Stimulated activated CD8-positive, alpha-beta memory T cell treated with anti-CD3 and anti-CD28 coated beads, Interleukin-15, amount 100 ng/mL, for 1 hour (primary cell): ENCODE data around the gene PCID2.

Experiments
- DNase-seq: peaks from one replicate; pipeline ENCODE4 v3.0.0-alpha.2; 2020; ENCODE audit warnings: low read depth

PCID2 gene

DNA sequence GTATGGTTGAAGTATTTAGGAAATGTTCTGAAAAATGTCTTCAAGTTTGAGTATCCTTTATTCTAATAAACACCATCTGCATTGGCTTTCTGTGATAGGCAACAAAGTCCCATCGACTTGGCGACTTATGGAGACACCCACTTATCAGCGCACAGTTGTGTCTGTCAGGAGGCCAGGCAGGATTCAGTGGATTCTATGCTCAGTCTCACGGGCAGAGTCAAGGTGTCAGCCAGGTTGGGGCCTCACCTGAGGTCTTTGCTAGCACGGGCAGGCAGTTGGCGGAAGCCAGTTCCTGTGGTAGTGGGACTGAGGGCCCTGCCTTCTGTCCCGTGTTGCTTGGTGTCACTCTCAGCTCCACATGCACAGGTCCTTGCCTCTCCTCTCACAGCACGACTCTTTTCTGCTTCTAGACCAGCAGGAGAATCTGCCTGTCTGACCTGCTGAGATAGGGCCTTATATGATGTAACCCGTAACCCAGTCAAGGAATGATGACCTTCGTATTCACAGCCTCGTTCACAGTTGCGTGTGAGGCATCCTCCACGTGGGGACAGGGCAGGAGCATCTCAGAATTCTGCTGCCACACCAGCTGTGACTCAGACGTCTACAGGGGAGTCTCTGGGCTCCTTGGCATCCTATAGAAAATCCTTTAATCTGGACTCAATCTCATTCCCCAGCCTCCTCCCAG, 10.9 kb upstream of the PCID2 start:
- no peak for DNase-seq

DNA sequence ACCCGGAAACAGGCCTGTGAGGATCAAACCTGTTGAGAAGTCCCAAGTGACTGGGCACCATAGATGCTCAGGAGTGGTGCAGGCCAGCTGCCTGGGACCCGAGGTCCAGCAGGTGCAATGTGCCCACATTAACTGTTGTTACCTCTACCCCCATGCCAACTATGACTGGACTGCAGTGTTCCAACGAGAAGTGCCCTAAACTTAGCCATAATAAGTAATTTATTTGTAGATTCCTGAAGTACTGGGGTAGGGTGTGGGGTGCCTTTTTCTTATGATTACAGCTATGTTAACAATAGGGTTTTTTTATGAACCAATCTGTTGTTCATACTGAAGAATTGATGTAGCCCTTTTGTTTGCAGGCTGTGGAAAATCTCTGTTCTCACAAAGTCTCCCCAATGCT, 10.1 kb upstream of the PCID2 start:
- DNase-seq, result no peak

DNA sequence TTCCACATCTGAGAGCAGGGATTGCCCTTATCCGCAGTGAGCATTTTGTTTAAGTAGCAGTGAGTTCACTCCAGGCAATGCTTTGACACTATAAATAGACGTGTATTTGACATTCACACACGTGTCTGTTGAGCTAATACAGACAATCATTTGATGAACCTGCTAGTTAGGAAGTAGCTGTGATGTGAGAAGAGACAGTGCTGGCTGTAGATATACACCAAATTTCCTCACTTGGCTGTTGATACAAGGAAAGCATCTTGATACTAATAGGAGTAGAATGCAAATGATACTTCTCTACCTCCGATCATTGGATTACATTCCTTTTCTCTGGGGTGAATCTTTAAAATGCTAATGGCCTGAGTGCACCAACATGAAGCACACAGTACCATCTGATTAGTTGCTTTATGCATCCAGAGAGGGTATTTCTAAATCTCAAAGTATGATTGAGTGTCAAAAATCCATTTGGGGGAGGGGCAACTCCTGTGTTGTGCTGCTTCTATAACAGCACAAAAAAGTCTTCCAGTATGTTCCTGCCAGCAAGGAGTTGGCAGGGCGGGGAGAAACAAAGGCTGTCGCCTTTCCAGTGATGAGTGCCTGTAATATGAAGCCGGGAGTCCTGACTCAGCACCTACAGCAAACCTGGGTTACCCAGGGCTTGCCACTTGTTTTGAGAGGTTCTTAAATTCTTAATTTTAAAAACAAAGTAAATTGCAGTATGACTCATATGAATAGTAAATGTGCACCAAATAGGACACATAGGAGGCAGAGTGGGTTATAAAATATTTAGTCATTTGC, 8.0 kb upstream of the PCID2 start:
- no peak for DNase-seq

DNA sequence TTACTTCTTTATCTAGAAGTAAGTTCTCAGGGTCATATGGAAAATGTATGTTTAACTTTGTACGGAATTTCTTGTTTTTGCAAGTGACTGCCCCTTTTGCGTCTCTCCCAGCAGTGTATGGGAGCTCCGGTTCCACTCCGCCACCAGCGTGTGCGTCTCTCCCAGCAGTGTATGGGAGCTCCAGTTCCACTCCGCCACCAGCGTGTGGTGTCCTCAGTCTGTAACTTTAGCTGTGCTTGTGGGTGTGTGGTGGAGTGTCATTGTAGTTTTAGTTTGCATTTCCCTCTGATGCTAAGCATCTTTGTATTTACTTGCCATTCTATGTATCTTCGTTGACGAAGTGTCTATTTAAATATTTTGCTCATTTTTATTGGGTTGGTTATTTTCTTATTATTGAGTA, 3.3 kb upstream of the PCID2 start:
- DNase-seq, result no peak

DNA sequence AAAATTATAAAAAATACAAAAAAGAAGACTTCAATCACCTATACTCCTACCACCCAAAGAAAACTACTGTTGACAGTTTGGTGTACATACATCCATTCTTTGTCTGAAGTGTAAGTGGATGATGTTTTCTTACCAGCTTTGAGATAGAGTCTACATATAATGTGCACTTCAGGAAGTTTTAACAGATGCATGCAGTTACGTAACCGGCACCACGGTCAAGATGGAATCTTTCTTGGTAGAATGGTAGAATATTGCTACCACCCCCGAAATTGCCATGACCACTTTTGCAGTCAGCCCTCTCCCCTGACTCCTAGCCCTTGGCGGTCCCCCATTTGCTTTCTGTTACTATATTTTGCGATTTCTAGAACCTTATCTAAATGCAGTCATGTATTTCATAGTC, 2.4 kb upstream of the PCID2 start:
- DNase-seq, result no peak

DNA sequence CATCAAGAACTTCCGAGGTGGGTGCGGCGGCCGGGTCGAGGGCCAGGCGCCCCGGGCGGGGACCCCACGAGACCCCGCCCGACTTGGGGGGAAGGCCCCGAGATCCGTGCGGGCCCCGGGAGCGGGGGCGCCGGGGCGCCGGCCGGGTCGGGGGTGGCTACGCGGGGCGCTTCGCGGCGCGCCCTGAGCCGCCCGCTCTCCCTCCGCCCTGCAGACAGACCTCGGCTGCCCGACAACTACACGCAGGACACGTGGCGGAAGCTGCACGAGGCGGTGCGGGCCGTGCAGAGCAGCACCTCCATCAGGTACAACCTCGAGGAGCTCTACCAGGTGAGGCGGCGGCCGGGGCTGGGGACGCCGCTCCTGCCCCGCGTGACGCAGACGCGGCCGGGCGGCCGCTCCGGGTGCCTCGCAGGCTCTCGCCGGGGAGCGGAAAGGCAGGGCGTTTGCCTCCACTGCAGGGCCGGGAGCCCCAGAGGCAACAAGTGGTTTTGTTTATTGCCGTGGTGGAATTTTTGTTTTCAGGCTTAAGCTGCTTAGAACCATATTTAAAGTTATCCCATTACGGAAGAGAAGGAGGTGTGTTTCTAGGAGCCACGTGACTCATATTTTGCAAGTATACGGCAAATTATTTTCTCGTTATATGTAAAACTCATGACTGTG, 1.4 kb upstream of the PCID2 start:
- DNase-seq, result no peak

DNA sequence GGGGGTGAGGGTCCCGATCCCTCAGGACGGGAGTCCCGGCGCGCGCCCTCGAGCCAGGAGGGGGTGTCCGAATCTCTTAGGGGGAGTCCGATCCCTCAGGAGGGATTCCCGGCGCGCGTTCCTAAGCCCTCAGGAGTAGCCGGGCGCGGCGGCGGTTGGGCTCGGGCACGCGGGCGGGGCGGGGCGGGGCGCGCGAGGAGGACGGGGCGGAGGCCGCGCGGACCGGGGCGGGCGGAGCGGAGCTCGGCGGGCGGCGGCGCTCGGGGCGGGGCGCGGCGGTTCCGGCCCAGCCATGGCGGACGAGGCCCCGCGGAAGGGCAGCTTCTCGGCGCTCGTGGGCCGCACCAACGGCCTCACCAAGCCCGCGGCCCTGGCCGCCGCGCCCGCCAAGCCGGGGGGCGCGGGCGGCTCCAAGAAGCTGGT, 878 bp upstream of the PCID2 start, which contains the start of gene CUL4A:
Gene CUL4A (plus strand): TSS at position 278 of the 423 bp plus-strand sequence. CDS start 15 bp downstream, at position 293.
- peak; percentile 39 for DNase-seq

DNA sequence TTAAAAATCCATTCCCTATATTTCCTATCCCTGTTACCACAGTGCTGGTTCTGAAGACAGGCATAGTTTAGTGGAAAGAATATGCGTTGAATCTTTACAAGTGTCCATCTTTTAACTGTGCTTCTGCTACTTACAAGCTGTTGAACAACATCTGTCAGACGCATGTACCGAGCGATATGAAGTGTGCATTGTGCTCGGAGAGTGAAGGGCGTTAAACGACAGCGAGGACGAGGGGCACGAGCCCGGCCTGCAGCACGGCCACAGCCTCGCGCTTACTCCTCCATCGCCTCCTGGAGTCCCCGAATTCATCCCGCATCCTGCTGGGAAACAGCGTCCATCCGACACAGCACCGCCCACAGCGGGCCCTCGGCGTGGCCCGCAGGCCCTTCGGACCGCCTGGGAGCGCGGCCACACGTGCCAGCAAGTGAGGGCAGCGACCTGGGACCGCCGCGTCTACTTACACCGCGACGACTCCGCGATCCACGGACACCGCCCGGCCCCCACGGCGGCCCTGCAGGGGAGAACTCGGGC, 514 bp downstream of the PCID2 start:
- no peak for DNase-seq

DNA sequence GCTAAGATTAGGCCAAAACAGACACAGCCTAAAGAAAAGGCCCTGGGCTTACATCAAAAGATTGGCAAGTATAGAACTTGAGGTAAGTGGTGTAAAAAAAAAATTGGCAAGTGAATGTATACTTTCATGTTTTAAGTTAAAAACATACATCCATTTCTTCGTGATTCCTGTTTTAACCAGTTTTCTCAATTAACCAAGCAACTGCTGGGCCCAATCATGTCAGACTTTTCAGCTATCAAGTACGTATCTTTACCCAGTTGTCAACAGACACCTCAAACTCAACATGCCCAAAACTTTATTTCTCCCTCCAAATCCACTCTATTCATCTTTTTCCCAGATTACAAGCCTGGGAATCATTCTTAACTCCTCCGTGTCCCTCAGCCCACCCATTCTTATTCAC, 1.0 kb downstream of the PCID2 start:
- no peak for DNase-seq

DNA sequence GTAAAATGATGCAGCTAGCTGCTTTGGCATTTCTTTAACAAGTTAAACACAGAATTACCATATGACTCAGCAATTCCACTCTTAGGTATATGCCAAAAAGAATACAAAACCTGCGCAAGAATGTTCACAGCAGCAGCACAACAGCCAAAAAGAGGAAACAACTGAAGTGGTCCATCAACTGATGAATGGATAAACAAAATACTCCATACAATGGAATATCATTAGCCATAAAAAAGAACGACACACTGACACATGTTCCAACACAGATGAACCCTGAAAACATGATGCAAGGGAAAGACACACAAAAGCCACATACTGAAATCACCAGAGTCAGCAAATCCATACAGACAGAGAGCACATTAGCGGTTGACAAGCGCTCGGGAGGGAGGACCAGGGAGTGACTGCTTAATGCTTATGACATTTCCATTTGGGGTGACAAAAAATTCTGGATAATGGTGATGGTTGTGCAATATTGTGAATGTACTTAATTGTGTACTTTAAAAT, 3.0 kb downstream of the PCID2 start:
- no peak for DNase-seq

DNA sequence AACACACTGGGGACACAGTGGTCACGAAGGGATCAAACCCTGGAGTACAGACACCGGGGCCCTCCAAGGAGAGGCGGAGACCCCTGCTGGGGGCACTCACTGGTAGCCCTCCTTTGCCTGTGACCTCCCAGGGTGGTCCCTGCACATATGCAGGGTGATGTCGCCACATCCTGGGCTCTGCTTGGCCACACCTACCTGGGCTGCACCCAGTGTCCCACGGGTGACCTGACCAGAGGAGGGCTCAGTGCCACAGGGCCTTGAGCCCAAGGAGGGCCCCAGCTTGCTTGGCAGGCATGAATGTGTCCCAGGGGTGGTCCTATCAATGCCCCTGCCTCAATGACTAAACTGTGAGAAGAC, 4.1 kb downstream of the PCID2 start:
- no peak for DNase-seq

DNA sequence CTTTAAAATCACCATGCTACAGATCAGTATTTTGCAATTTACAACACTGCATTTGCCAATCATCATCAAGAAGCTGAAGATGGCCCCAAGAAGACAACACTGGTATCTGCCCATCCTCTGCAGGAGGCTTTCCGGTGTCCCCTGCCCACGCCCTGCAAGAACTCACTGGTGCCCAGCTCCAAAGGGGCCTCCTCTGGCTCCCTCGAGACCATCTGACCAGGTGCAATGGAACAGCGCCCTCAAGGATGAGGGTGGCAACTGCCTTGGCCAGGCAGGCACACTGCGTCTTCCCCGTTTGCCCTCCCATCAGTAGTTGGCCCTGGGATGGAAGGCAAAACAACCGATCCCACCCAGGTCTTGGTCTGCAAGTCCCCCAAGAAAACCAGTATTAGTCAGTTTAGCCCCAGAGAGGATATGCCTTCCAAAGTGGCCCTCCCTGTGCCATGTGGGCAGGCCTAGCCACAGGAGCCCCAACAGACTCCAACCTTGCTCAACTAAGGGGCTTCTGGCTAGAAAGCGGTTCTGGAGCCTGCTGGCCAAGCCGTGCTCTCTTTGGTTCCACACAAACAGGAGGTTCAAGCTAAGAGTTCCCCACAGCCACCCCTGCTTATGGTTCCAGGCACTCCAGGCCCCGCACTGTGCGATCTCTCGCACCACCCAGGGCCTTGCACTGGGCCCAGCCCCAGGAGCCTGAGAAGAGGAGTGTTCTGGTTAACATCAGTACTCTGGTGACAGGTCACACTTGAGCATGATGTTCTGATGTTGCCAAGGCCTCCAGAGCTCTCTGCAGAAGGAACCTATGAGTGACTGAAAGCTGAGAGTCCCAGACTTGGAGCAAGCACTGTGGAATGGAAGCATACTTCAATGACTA, 4.7 kb downstream of the PCID2 start:
- no peak for DNase-seq

DNA sequence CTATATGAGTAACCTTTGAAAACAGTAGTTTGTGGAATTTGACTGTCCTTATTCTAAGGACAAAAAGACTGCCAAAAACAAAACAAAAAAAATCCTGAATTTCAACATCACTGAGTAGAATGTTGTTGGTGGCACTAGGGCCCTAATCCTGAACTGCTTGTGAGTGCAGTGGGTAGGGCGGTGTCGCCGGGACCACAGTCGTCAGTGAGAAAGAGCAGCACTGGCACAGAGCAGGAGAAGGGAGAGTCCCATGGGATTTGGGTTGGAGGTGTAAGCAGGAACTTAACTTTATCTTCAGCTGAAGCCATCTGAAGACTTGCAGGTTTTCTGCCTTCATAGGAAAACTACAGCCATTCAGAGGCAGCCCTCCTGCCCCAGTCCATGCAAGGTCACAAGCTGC, 5.6 kb downstream of the PCID2 start:
- no peak for DNase-seq

DNA sequence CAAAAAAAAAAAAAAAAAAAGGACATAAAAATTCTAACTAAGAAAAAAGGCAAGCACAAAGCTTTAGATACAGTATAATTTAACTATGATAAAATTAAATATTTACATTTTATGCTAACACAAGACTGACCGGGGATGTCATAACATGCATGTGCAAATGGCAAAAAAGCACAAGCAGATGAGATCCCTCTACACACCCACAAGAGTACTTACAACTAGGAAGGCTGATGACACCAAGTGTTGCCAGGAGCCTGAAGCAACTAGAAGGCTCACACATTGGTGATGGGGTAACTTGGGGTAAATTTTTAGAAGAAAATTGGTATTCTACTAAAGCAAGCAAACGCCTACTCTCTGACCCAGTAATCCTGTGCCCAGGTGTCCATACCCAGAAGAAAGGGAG, 6.7 kb downstream of the PCID2 start:
- DNase-seq, result no peak

DNA sequence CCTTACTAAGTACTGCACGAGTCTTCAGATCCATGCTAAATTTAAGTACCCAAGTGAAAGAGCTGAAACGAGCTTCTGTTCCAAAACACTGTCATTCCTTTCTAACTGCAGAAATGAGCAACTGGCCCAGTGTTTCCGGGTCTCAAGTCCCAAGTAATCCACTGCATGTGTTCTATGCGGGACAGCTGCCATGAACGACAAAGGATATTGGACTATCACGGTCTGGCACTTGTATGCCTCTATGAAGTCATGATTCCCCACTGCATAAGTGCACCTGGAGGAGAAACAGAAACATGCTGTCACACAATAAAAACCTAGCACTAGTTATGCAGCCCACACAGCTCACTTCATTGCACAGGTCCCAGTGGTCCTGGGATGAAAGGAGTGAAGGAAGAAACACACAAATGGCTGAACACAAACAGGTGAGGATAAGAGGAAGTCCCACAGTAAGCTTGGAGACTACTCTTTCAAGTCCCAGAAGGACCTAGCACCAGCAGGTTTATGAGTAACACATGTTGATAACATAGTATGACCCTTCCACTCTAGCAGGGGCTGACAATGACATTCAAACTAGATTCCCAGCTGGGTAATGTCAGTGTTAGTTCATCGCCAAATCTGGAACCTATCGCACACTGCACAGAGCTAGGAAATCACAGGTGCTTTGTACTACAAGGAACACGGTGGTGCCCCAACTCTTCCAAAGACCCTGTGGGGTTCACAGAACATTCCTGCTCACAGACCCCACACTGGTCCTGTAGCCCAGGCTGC, 11.3 kb downstream of the PCID2 start:
- DNase-seq, result no peak

DNA sequence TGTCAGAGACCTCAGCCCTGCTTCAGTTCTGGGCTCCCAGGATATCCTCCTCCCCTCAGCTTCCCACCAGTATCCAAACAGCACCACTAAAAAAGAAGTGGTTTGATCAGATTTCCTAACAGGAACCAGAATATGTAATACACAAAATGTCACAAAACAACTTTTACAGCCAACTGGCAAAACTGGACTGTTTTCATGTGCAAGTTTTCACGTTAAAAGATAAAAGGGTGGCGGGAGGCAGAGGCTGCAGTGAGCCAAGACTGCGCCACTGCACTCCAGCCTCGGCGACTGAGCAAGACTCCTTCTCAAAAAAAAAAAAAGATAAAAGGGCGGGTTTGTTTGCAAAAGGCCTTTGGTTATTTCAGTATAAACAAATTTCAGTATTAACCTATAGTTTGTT, 13.1 kb downstream of the PCID2 start:
- no peak for DNase-seq

DNA sequence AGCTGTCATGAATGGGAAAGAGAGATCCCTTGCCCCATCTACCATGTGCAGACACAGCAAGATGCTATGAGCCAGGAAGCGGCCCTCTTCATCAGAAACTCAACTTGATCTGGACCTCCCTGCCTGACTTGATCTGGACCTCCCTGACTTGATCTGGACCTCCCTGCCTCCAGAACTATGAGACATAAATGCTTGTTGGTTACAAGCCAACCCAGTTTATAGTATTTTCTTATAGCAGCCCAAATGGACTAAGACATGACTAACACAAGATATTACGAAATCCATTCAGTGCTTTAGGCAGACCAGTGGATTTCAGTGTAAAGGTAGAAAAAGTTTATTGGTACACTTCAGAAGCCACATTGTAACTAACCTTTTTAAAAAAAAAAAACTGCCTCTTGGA, 15.6 kb downstream of the PCID2 start:
- DNase-seq, result no peak

DNA sequence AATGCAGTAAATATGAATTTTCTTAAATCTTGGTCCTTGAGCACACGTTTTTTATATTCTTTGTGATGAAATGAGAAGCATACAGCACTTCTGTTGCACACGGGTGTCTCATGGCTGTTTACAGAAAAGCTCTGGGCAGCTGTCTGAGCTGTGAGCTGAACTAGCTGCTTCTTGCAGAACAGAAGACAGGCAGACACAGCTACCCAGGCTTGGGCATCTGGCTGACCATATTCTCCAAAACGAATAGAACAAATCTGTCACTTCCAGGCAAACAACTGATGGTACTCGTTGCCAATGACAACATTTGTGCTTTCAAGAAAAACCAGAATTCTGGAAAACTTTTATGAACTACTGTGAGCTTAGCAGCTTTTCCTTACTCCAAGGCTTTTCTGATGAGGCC, 16.2 kb downstream of the PCID2 start:
- no peak for DNase-seq

DNA sequence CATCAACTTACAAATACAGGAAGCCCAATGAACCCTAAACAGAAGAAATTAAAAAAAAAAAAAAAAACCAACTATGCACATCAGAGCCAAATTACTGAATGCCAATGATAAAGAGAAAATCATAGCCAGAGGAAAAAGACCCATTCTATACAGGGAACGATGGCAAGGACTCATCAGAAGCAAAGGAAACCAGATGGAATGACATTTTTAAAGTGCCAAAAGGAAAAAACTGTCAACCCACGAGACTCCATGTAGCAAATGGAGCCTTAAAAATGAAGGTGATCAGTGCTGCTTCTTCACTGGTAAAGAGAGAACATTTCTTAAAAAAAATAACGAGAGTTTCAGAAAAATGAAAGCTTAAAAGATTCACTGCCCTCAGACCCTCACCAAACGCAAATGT, 18.3 kb downstream of the PCID2 start:
- no peak for DNase-seq

DNA sequence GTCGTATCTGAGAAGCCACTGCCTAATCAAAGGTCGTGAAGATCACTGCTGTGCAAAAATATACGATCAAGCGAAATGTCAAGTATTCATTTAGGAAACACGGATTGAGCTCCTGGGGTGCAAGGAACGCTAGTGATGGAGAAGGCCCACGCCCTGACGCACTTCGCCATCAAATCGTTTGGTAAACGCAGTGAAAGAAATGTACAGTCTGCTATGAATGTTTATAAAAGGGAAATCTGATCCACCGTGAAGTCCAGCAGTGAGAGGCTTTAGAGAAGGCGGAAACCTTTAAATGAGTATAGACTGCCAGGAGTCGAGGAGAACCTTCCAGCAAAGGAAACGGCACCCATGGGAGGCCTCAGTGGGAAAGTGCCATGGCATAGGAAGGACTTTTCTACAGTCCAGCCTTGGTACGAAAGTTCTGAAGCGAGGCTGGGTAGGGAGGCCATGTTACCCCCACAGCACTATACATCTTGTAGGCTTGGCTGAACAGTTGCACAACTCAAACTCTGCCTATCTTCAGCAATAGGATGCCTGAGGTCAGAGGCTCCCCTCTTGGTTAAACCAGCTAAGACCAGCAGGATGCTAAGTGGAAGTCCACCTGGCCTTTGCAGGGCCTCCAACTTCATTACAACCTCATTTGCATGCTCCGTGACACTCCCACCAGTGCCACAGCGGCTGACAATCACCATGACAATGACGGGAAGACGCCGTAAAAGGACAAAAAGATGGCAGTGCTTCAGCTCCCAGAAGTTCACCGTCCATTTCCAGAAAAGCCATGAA, 20.4 kb downstream of the PCID2 start:
- no peak for DNase-seq
